Kasumi-1 (cell line): ENCODE results near the gene MAGEB1.

ENCODE experiments used
- DNase-seq, 2 experiments: peaks; one replicate each; lab custom pipeline; 2025; lab: John Stamatoyannopoulos, UW

The MAGEB1 gene, protein sequence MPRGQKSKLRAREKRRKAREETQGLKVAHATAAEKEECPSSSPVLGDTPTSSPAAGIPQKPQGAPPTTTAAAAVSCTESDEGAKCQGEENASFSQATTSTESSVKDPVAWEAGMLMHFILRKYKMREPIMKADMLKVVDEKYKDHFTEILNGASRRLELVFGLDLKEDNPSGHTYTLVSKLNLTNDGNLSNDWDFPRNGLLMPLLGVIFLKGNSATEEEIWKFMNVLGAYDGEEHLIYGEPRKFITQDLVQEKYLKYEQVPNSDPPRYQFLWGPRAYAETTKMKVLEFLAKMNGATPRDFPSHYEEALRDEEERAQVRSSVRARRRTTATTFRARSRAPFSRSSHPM

DNA sequence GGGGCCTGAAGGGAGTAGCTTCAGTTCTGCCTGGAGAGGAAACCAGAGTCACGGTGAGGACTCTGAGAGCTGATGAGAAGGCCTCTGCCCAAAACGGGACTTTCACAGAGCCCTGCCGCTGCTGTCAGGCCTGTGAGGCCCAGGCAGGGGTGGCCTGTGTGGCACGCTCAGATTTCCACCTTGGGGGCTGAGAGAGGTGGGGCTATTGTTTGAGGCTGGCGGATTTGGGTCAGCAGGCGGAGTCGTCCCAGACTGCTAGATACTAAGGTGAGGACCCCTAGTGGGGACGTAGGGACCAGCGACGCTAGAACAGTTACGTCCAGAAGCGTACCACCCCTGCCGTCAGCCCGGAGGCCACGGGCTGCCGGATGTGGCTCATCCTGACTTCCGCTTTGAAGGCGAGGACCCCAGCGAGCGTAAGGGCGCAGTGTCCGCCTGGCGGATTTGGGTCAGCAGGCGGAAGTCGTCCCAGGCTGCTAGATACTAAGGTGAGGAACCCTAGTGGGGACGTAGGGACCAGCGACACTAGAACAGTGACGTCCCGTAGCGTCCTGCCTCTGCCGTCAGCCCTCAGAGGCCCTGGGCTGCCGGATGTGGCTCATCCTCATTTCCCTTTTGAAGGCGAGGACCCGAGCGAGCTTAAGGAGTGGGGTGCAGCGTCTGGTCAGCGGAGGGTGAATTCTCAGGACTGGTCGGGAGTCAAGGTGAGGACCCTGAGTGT, at the start of gene MAGEB1:
Gene MAGEB1 (plus strand): TSS at position 378 of the 721 bp plus-strand sequence. CDS start 3,348 bp downstream, outside the sequence.
- no peak for DNase-seq

DNA sequence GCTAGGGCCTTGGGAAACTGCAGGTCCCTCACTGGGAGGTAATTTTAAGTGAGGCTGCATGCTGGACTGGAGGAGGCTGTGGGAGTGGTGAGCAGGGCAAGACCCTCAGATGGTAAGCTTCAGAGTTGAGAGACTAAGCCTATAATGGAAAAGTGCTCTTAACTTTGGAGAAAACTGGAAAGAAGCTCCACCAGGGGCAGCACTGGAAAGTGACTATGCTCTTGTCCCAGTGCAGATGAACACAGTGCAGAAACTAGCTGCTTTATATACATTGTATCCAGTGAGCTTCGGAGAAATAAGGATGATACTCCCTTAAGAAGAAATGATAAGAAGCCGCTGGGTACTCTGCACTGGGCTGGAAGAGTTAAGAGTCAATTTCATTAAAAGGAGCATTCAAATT, 34.8 kb upstream of the MAGEB1 start:
- no peak for DNase-seq

DNA sequence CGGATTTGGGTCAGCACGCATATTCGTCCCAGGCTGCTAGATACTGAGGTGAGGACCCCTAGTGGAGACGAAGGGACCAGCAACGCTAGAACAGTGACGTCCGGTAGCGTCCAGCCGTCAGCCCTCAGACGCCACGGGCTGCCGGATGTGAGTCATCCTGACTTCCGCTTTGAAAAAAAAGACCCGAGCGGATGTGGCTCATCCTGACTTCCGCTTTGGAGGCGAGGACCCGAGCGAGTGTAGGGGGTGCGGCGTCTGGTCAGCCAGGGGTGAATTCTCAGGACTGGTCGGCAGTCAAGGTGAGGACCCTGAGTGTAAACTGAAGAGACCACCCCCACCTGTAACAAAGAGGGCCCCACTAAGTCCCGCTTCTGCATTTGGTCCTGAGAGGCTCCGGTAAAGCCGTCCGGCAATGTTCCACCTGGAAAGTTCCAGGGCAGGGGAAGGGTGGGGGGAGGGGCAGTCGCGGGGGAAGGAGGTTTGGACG, 31.5 kb upstream of the MAGEB1 start, which contains the start of gene MAGEB2:
Gene MAGEB2 (plus strand): TSS at position 207 of the 487 bp plus-strand sequence. CDS start 3,018 bp downstream, outside the sequence.
- DNase-seq: no peak

DNA sequence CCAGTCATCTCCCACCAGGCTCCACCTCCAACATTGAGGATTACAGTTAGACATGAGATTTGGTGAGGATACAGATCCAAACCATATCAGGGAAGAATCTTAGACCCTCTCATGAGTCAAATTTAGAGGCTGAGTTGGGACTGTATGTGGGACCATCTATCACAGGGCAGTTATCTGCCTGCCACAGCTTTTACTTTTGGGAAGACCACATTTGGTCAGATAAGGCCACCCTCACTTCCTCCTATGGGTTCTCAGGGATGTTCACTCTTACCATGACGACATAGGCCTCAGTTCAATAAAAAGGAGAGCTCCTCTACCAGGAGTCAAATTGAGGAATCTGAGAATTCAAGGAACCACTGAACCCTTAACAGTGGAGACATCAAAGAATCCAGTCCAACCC, 29.5 kb upstream of the MAGEB1 start:
- DNase-seq: no peak

DNA sequence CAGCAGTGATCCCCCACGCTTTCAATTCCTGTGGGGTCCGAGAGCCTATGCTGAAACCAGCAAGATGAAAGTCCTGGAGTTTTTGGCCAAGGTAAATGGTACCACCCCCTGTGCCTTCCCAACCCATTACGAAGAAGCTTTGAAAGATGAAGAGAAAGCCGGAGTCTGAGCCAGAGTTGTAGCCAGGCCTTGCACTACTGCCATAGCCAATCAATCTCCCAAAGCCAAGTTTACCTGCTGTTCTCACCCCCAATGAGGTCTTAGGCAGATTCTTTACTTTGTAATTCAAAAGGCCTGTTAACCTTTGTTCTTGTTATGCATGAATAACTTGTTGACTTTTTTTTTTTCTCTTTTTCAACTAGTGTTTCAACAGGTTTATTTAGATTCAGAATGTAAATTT, 27.6 kb upstream of the MAGEB1 start:
- DNase-seq: no peak

DNA sequence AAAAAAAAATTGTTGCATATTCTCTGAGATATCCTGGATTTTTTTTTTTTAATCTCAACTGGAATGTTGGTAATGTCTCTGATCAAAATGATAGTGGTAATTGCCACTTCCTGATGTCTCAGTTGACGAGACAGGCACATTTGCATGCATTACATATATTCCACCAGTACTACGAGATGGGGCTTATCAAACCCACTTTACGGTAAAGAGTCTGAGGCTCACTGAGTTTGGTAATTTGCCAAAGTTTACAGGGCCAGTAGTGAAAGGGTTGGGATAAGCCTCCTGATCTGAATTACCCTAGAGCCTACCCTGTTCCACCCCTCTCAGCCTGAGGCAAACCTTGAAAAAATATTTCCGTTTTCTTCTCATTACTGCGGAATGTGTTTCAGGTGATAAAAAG, 26.3 kb upstream of the MAGEB1 start:
- no peak for DNase-seq

DNA sequence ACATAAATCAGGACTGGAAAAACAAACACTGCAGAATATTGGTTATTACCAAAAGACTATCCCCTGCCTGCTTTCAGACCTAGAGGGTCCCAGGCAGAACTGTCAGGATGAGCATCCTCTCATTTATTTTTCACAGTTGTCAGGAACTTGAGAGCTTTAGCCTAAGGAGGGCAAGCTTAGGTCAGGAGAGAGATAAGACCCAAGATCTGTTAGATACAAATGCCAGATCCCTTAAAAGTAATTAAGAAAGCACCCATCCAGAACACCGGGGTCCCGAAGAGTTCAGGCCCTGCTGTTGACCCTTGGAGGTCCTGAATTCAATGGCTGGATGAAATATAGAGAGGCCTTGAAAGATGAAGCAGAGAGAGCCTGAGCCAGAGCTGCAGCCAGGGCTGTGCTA, 22.4 kb upstream of the MAGEB1 start:
- DNase-seq: no peak

DNA sequence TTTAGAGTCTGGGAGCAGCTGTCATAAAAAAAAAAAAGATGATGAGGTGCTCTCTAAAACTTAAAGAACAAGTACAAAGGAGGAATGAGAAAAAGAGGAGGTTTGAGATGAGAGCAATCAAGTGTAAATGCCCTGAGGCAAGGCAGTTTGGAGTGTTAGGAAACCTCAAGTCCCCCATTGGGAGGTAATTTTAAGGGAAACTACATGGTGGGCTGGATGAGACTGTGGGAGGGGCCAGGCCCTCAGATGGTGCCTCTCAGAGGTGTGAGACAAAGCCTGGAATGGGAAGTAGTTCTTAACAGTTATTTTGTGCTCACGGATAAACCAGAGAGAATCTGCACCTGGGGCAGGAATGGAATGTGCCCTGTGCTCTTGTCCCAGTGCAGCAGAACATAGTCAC, 18.4 kb upstream of the MAGEB1 start:
- no peak for DNase-seq

DNA sequence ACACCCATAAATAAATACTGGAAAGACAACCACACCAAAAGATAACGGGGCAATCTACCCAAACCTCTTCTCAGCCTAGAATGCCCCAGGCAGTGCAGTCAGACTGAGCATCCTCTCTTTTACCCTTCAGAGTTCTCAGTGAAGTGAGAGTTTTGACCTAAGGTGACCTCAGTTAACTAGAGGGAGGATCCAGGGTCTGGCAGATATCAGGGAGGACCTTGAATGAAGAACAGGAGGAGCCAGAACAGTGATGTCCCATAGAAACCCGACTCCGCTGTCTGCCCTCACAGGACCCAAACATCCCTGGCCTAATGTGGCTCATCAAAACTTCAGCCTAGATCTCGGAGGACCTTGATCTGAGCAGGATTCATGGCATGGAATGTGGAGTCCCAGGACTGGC, 16.6 kb upstream of the MAGEB1 start, which contains the start of gene MAGEB3:
Gene MAGEB3 (plus strand): TSS at position 263 of the 400 bp plus-strand sequence. CDS start 5,268 bp downstream, outside the sequence.
- DNase-seq: no peak

DNA sequence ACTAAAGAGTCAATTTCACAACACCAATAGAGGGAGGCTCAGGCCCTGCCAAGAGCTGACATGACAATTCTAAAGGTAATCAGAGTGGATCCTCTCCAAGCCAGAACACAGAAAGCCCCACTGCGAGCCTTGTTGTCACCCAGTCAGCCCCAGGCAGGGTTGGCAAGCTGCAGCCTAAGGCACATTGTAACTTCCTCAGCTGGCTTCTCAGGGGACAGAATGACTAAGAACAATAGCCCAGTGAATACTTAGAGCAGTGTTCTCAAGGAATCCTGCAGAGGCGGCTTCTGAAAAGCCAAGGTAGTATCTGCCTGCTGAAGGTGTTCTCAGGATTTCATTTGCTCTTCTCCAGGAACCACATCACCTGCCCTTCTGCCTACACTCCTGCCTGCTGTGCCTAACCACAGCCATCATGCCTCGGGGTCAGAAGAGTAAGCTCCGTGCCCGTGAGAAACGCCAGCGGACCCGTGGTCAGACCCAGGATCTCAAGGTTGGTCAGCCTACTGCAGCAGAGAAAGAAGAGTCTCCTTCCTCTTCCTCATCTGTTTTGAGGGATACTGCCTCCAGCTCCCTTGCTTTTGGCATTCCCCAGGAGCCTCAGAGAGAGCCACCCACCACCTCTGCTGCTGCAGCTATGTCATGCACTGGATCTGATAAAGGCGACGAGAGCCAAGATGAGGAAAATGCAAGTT, 5.1 kb upstream of the MAGEB1 start, which contains the start of gene MAGEB4:
Gene MAGEB4 (plus strand): TSS at position 277 of the 692 bp plus-strand sequence. CDS start 136 bp downstream, at position 413.
- DNase-seq: no peak

DNA sequence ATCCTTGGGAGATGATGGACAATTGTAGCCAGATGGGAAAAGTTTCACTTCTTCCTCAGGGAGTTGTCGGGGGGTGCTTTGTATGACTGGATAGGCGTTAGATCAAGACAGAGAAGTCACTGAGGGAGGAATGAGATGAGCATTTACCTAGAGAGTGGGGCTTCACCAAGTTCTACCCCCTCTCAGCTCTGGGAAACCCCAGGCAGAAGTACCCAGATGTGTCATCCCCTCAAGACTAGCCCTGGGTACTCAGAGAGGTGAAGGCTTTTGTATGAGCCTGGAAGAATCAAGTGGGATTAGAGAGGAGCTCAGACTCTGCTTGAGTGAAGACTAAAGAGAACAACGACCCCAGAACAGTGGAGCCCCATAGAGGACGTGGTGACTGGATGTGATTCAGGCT, 1.9 kb downstream of the MAGEB1 start:
- DNase-seq: no peak

DNA sequence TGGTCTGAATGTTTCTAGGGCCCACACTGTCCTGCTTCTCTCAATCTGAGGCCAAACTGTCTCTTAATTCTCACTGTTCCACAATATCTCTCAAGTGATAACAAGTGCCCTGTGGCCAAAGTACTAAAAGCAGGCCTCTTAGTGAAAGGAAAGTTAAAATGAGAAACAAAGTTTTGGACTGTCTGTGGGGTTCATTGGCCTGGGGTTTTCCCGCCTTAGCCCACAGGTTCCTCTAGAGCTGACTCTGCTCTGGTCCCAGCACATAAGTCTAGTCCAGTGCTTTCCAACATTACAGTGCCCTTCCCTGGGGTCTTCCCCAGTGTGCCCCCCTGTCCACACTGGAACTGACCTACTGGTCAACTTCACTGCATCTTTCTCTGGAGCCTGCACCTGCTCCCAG, 6.3 kb downstream of the MAGEB1 start:
- DNase-seq: no peak

DNA sequence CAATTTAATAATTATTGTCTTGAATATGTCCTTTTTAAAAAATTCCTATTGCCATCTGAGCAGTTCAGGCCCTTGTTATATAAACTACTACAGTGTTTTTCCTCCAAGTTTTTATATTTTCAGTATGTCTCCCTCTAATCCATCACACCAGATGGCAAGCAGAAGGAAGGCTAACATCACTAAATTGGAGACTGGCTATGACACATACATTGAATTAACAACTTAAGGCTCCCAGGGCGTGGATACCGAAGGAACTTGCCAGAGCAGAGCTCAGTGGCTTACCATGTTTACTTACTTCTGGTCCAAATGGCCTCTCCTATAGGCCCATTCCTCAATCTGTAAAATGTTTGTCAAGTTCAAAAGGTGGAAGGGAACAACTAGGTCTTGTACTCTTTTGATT, 13.0 kb downstream of the MAGEB1 start:
- DNase-seq: no peak

DNA sequence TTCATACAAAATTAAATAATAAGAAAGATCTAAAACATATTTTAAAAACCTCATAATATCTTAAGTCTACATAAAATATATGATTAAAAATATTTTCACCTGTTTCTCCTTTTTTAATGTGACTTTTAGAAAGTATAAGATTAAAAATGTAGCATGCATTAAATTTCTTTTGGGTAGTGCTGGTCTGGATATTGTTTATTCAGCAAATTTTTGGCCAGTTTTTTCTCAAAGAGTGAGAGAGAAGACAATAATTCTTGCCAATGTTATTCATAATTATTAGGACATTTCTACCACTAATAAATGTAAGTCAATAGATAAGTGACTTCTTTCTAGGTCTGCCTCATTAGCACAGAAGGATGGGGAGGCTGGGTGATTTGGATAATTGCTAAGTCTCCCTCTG, 14.1 kb downstream of the MAGEB1 start:
- DNase-seq: no peak

DNA sequence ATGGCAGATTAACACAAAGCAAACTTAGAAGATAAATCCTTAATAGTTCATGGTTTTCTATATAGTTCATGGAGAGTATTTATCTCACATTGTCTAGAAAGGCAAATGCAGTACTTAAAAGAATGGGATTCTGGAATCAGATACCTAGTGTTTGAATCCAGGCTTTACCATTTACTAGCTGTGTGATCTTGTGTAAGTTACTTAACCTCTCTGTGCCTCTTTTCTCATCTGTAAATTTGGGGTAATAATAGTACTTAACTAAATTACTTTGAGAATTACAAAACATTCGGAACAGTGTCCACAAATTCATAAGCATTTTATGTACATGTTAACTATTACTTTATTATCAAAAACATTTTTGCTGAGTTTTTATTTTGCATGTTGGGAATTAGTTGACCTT, 15.8 kb downstream of the MAGEB1 start:
- no peak for DNase-seq

DNA sequence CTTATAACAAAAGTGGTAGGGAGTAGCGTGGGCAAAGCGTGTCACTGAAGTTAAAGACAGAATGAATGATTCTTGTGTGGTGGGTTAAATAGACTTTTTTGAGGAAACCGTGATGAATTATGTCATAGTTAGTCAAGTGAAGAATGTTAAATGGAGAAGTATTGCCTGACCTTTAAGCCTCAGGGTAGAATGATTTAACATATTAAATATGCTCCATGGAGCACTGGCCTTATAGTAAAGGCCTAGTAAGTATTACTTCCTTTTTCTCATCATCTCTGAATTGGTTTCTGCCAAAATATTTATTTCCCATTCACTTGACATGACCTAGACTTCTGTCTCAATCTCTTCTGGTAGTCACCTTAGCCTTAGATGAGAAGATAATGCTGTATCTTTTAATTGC, 23.7 kb downstream of the MAGEB1 start:
- no peak for DNase-seq

DNA sequence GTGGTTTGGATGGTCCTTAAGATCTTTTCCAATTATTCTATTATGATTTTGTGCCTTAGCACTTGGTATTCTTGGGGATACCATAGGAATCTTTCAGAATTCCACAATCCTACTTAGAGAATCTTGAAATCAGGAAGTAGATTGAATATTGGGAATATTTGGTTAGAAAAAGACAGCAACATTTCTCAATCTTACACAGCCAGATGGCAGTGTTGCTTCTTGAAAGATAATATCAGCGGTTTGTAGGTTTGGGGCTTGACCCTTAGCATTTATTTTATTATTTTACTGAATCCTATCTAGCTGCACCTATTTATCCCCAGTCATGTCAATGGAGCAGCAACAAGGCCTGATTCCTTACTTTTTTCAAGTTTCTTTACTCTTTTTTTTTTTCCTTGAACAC, 28.6 kb downstream of the MAGEB1 start:
- DNase-seq: peak in 1 of 2 experiments; percentile 0

DNA sequence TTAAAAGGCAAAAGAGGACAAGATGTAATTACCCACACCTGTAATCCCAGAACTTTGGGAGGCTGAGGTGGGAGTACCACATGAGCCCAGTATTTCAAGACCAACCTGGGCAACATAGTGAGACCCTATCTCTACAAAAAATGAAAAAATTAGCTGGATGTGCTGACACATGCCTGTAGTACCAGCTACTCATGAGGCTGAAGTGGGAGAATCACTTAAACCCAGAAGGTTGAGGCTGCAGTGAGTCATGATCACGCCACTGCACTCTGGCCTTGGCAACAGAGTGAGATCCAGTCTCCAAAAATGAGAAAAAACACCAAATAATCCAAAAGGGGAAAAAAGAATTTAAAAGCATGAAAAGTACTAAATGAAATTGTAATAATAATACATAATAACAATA, 31.4 kb downstream of the MAGEB1 start:
- no peak for DNase-seq

DNA sequence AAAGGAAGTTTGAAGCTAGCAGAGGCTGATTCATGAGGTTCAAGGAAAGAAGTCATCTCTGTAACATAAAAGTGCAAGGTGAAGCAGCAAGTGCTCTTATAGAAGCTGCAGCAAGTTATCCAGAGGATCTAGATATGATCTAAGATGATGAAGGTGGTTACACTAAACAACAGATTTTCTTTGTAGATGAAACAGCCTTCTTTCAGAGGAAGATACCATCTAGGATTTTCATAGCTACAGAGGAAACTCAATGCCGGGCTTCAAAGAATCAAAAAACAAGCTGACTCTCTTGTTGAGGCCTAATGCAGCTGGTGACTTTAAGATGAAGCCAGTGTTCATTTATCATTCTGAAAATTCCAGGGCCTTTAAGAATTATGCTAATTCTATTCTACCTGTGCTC, 33.5 kb downstream of the MAGEB1 start:
- no peak for DNase-seq

DNA sequence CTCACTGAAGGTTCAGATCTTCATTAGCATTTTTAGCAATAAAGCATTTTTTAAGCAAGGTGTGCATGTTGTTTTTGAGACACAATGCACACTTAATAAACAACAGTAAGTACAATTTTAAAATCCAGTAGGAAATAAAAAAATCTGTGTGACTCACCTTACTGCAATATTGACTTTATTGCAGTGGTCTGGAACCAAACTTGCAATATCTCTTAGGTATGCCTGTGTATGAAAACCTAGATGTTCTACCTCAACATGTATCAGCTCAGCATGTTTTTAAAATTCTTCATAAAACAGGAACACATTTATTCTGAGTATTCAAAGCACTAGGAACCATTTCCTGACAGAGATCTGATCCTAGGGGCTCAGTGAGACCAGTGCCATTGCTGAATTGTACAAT, 35.6 kb downstream of the MAGEB1 start:
- no peak for DNase-seq

DNA sequence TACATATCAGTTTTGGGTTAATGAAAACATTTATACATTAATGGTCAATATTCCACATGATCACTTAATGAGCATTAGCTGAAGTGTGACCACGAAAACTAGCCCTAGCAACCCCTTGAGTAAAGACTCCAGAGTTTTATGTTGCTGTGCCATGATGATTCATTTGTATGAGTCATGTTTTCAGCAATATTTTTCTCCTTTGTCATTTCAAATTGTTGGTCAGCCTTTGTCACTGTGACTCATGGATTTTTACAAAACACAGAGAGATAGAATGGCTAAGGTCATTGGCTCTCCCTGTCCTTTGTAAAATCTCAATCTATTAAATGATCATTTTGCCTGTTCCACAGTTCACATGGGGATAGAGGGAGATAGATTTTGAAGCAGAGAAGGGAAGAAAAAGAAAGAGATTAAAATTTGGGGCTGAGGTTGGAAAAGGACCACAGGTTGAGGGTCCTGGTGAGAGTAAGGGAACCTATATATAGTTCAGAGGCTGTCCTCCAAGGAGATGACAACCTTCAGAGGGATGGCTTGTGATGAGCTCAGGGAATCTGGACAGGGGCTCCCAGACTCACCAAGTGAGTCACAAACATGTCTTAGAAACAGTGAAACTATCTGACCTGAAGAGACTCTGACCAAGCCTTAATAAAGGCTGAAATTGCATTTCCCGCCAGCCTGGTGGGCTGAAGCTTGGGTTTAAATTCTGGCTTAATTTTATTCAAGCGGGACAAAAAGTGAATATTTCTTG, 36.7 kb downstream of the MAGEB1 start:
- DNase-seq: no peak
